Calu3 (cell line): ENCODE measurements around the gene TTC23. TPM values are rescaled to one million over a fixed set of nuclear protein-coding genes. Genes with fewer than 3 reads are reported as not detected.

ENCODE experiments used
- BruUV-seq: library from RNA; stranded (reverse); fragments of 400-500 nt; replicated peaks from 2 replicates; lab custom pipeline; 2021; lab: Mats Ljungman, UMichigan
- CTCF ChIA-PET: fragments of 300-600 bp; sonication (Branson Sonifier 250); formaldehyde crosslinking; loops from one replicate; lab custom pipeline; 2022; ENCODE audit warnings: antibody characterized with exemption; lab: Charles Lee
- DNase-seq: peaks from one replicate; pipeline ENCODE4 v3.0.0; 2022
- H3K27ac Mint-ChIP-seq: one replicate; pipeline ENCODE4 v1.8.0; 2022; ENCODE audit warnings: mixed read lengths; ENCODE audit not compliant: unreplicated experiment
- H3K27me3 Mint-ChIP-seq: one replicate; pipeline ENCODE4 v1.8.0; 2022; ENCODE audit warnings: mixed read lengths; ENCODE audit not compliant: unreplicated experiment
- H3K36me3 Mint-ChIP-seq: one replicate; pipeline ENCODE4 v1.8.0; 2022; ENCODE audit warnings: mild to moderate bottlenecking, moderate library complexity, mixed read lengths; ENCODE audit not compliant: insufficient read depth, unreplicated experiment
- H3K4me1 Mint-ChIP-seq: one replicate; pipeline ENCODE4 v1.8.0; 2022; ENCODE audit warnings: mild to moderate bottlenecking, low read depth, mixed read lengths; ENCODE audit not compliant: unreplicated experiment
- H3K4me3 Mint-ChIP-seq: one replicate; pipeline ENCODE4 v1.8.0; 2022; ENCODE audit warnings: mild to moderate bottlenecking, low read depth, moderate library complexity, mixed read lengths; ENCODE audit not compliant: unreplicated experiment
- H3K9me3 Mint-ChIP-seq: one replicate; pipeline ENCODE4 v1.8.0; 2022; ENCODE audit warnings: low read depth, mixed read lengths; ENCODE audit not compliant: unreplicated experiment
- intact Hi-C: fragments of 100-400 bp; cut with micrococcal nuclease; formaldehyde crosslinking; loops from one replicate; pipeline ENCODE4 v1.10.0; 2022; ENCODE audit not compliant: unreplicated experiment
- total RNA-seq: library from RNA; stranded (reverse); gene quantifications from 2 replicates; pipeline ENCODE4 v1.2.3, GENCODE V29; 2022
- TF ChIP-seq, protein P1 (sequence below): fragments of 200-600 bp; IDR thresholded peaks from one replicate; pipeline ENCODE4 v1.8.0; 2022; ENCODE audit warnings: antibody characterized with exemption; ENCODE audit not compliant: unreplicated experiment

Gene TTC23
- total RNA-seq, 1 experiment from 2014 or later = 18.9 TPM

- CTCF ChIA-PET = no interaction called here
- no peak overlapping the region for H3K4me3 Mint-ChIP-seq
- peaks cover 9% of the 10 kb centered on the region for H3K4me1 Mint-ChIP-seq
- intact Hi-C loops = no loop called here
- H3K27me3 Mint-ChIP-seq = no peaks in the 10 kb centered on the region
- TF ChIP-seq, protein P1, sequence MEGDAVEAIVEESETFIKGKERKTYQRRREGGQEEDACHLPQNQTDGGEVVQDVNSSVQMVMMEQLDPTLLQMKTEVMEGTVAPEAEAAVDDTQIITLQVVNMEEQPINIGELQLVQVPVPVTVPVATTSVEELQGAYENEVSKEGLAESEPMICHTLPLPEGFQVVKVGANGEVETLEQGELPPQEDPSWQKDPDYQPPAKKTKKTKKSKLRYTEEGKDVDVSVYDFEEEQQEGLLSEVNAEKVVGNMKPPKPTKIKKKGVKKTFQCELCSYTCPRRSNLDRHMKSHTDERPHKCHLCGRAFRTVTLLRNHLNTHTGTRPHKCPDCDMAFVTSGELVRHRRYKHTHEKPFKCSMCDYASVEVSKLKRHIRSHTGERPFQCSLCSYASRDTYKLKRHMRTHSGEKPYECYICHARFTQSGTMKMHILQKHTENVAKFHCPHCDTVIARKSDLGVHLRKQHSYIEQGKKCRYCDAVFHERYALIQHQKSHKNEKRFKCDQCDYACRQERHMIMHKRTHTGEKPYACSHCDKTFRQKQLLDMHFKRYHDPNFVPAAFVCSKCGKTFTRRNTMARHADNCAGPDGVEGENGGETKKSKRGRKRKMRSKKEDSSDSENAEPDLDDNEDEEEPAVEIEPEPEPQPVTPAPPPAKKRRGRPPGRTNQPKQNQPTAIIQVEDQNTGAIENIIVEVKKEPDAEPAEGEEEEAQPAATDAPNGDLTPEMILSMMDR = no peak
- no peak for DNase-seq
- H3K36me3 Mint-ChIP-seq = no peaks in the 10 kb centered on the region
- no peaks in the 10 kb centered on the region for H3K9me3 Mint-ChIP-seq
- no TSS peak for BruUV-seq
- no peak overlapping the region for H3K27ac Mint-ChIP-seq
Observed at GRCh38 chr15:99131441-99132023, 117.8 kb downstream of the TTC23 start.

DNA sequence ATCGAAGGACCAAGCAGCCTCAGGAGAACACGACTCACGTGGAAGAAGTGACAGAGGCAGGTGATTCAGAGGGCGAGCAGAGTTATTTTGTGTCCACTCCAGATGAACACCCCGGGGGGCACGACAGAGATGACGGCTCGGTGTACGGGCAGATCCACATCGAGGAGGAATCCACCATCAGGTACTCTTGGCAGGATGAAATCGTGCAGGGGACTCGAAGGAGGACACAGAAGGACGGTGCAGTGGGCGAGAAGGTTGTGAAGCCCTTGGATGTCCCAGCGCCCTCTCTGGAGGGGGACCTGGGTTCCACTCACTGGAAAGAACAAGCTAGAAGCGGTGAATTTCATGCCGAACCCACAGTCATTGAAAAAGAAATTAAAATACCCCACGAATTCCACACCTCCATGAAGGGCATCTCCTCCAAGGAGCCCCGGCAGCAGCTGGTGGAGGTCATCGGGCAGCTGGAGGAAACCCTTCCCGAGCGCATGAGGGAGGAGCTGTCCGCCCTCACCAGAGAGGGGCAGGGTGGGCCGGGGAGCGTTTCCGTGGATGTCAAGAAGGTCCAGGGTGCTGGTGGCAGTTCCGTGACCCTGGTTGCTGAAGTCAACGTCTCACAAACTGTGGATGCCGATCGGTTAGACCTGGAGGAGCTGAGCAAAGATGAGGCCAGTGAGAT, 118.5 kb downstream of the TTC23 start:
- no TSS peak for BruUV-seq
- CTCF ChIA-PET = no interaction called here
- Mint-ChIP-seq H3K4me1 (peaks cover 9% of the 10 kb centered on the region), H3K27ac (no peak overlapping the region), H3K36me3 (no peaks in the 10 kb centered on the region), H3K4me3 (no peak overlapping the region), H3K27me3 (no peaks in the 10 kb centered on the region), H3K9me3 (no peaks in the 10 kb centered on the region)
- intact Hi-C loops = no loop called here
- no peak for DNase-seq
- TF ChIP-seq, protein P1 = no peak

DNA sequence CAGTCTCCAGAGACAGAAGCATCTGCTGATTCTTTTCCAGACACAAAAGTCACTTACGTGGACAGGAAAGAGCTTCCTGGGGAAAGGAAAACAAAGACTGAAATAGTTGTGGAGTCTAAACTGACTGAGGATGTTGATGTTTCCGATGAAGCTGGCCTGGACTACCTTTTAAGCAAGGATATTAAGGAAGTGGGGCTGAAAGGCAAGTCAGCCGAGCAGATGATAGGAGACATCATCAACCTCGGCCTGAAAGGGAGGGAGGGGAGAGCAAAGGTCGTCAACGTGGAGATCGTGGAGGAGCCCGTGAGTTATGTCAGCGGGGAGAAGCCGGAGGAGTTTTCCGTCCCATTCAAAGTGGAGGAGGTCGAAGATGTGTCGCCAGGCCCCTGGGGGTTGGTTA, 119.1 kb downstream of the TTC23 start:
- DNase-seq = no peak
- TF ChIP-seq, protein P1 = no peak
- H3K9me3 Mint-ChIP-seq = no peaks in the 10 kb centered on the region
- H3K27ac Mint-ChIP-seq = no peak overlapping the region
- no peaks in the 10 kb centered on the region for H3K36me3 Mint-ChIP-seq
- no peak overlapping the region for H3K4me3 Mint-ChIP-seq
- CTCF ChIA-PET = no interaction called here
- intact Hi-C loops = no loop called here
- H3K27me3 Mint-ChIP-seq = no peaks in the 10 kb centered on the region
- BruUV-seq = no TSS peak
- peaks cover 9% of the 10 kb centered on the region for H3K4me1 Mint-ChIP-seq

DNA sequence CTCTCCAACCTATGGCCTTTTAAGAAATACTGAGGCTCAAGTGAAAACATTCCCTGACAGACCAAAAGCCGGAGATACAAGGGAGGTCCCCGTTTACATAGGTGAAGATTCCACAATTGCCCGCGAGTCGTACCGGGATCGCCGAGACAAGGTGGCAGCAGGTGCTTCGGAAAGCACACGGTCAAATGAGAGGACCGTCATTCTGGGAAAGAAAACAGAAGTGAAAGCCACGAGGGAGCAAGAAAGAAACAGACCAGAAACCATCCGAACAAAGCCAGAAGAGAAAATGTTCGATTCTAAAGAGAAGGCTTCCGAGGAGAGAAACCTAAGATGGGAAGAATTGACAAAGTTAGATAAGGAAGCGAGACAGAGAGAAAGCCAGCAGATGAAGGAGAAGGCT, 119.7 kb downstream of the TTC23 start:
- intact Hi-C loops = no loop called here
- Mint-ChIP-seq H3K27me3 (no peaks in the 10 kb centered on the region), H3K9me3 (no peaks in the 10 kb centered on the region), H3K27ac (no peak overlapping the region), H3K4me3 (no peak overlapping the region), H3K4me1 (peaks cover 9% of the 10 kb centered on the region), H3K36me3 (no peaks in the 10 kb centered on the region)
- BruUV-seq = TSS peak; percentile 80
- CTCF ChIA-PET = no interaction called here
- no peak for DNase-seq
- TF ChIP-seq, protein P1 = no peak
